Adrenal gland (tissue), 19 donors: ENCODE measurements around the gene ST8SIA5. TPM values are rescaled to one million over a fixed set of nuclear protein-coding genes. Genes with fewer than 3 reads are reported as not detected.
"Not testable (repeated sequence)": the region's sequence is repeated elsewhere in the genome, so short reads cannot be mapped to it uniquely, and the experiment has no call there.

Experiments used
- DNase-seq, 7 donors: peaks; one replicate each; pipeline ENCODE4 v3.0.0-alpha.2; 2019 to 2020
- H3K27ac ChIP-seq, 5 donors: fragments of 200-600 bp; sonication (generic) in 4 of 5; 1 replicate in 3 of 5; 2 replicates in 2 of 5; pipeline versions ENCODE4 v1.5.1 to v1.8.0; 2016 to 2020; ENCODE audit warnings: mild to moderate bottlenecking in 1 of 5
- H3K27me3 ChIP-seq: fragments of 200-600 bp; 2 replicates; pipeline ENCODE4 v1.8.0; 2021
- H3K36me3 ChIP-seq, 2 donors: fragments of 200-600 bp; replicated peaks in 1 of 2; 1 replicate in 1 of 2; 2 replicates in 1 of 2; pipeline versions ENCODE4 v1.5.1 to v1.8.0; 2018 to 2022
- H3K4me1 ChIP-seq, 2 donors: fragments of 200-600 bp; replicated peaks in 1 of 2; 1 replicate in 1 of 2; 2 replicates in 1 of 2; pipeline versions ENCODE4 v1.5.1 to v1.8.0; 2018 to 2021
- H3K4me3 ChIP-seq, 4 donors: fragments of 200-600 bp; sonication (generic) in 3 of 4; one replicate each; pipeline ENCODE4 v1.5.1; 2016 to 2018
- H3K9me3 ChIP-seq, 3 donors: fragments of 200-600 bp; sonication (generic) in 1 of 3; replicated peaks in 1 of 3; 1 replicate in 2 of 3; 2 replicates in 1 of 3; pipeline versions ENCODE4 v1.5.1 to v1.8.0; 2016 to 2021
- POLR2A ChIP-seq, 2 donors: fragments of 450-650 bp; IDR thresholded peaks; one replicate each; pipeline ENCODE4 v1.6.1; 2017; ENCODE audit warnings: antibody characterized with exemption in 2 of 2, mild to moderate bottlenecking in 2 of 2, moderate library complexity in 1 of 2
- WGBS, 4 donors: extraction: QIAGEN DNeasy Blood & Tissue Kit in 2 of 4; methylation state at CpG; one replicate each; pipeline versions ENCODE4 v1.1.5 to v1.1.7; 2013 to 2017; 5-methylcytosine and 5-hydroxymethylcytosine counted together
- intact Hi-C, 2 donors: fragments of 100-400 bp; cut with DNase I; formaldehyde crosslinking; loops; one replicate each; pipeline versions ENCODE4 v1.14.1 to v1.15.0; 2022 to 2023
- long read RNA-seq, 10 donors: library from polyadenylated mRNA in 3 of 10; unstranded in 2 of 10; stranded (forward) in 1 of 10; transcript quantifications; one replicate each; pipeline ENCODE4 v2.0.0 and lab custom pipeline, GENCODE V29; 2021 to 2026
- polyA plus RNA-seq, 3 donors: library from polyadenylated mRNA; stranded (reverse); fragments of 200-250 nt in 2 of 3; fragments of 350-450 nt in 1 of 3; fragmentation: Illumina TruSeq in 1 of 3; extraction: RNeasy Lipid Tissue Mini Kit (QIAGEN cat#74804) in 1 of 3; gene quantifications; one replicate each; pipeline ENCODE4 v1.2.3, GENCODE V29; 2013 to 2014
- total RNA-seq, 9 donors: library from RNA; depleted of rRNA in 4 of 9; stranded (reverse); fragments of >200 nt in 4 of 9; fragments of 120-200 nt in 1 of 9; fragmentation: NEBNext Ultra II Directional in 1 of 9; extraction: Animal tissue kit (Norgen Biotek cat#: 25700) in 1 of 9; gene quantifications; one replicate each; pipeline versions ENCODE4 v1.1.0 to v1.2.4, GENCODE V29; 2013 to 2023
- TF ChIP-seq, protein P1 (sequence below), 6 experiments: fragments of 450-650 bp in 4 of 6; fragments of 200-600 bp in 2 of 6; sonication (generic) in 1 of 6; IDR thresholded peaks; 1 replicate in 5 of 6; 2 replicates in 1 of 6; pipeline versions ENCODE4 v1.5.1 to v1.8.0; 2016 to 2021; ENCODE audit warnings: antibody characterized with exemption in 6 of 6, mild to moderate bottlenecking in 2 of 6, moderate library complexity in 1 of 6
- donor health status: healthy with polysubstance abuse.
- donor health status: Bipolar disorder and iron deficiency.
- donor health status: DM: yes; HTN: yes; CAD: no.
- donor health status: DM: no; HTN: no; CAD: no.
- donor health status: DM: no; HTN: no; CAD: no.
- donor health status: DM: yes; HTN: yes; CAD: no.

ST8SIA5 gene, protein sequence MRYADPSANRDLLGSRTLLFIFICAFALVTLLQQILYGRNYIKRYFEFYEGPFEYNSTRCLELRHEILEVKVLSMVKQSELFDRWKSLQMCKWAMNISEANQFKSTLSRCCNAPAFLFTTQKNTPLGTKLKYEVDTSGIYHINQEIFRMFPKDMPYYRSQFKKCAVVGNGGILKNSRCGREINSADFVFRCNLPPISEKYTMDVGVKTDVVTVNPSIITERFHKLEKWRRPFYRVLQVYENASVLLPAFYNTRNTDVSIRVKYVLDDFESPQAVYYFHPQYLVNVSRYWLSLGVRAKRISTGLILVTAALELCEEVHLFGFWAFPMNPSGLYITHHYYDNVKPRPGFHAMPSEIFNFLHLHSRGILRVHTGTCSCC
- total RNA-seq (10 to 100 TPM in 8 of 9 donors, 1 to 10 TPM in 1; 8.9 to 77.5 (median 20.0) TPM), polyA plus RNA-seq (10 to 100 TPM; 18.4 to 47.2 (median 30.2) TPM)
- long read RNA-seq, donor 1, full-length matches to known transcripts = 9 of 9 reads
- long read RNA-seq, donor 1, partial matches to known transcripts = 0 of 9 reads
- long read RNA-seq, donor 1, other reads (novel, unspliced or antisense) = 0 of 9 reads
- long read RNA-seq, donor 2, full-length matches to known transcripts = 4 of 4 reads
- long read RNA-seq, donor 2, partial matches to known transcripts = 0 of 4 reads
- long read RNA-seq, donor 2, other reads (novel, unspliced or antisense) = 0 of 4 reads
- long read RNA-seq, donor 3, full-length matches to known transcripts = 7 of 7 reads
- long read RNA-seq, donor 3, partial matches to known transcripts = 0 of 7 reads
- long read RNA-seq, donor 3, other reads (novel, unspliced or antisense) = 0 of 7 reads
- long read RNA-seq, donor 4, full-length matches to known transcripts = 7 of 10 reads
- long read RNA-seq, donor 4, partial matches to known transcripts = 0 of 10 reads
- long read RNA-seq, donor 4, other reads (novel, unspliced or antisense) = 3 of 10 reads
- long read RNA-seq, donor 5, full-length matches to known transcripts = 105 of 135 reads
- long read RNA-seq, donor 5, partial matches to known transcripts = 2 of 135 reads
- long read RNA-seq, donor 5, other reads (novel, unspliced or antisense) = 28 of 135 reads
- long read RNA-seq, donor 6, full-length matches to known transcripts = 3 of 5 reads
- long read RNA-seq, donor 6, partial matches to known transcripts = 0 of 5 reads
- long read RNA-seq, donor 6, other reads (novel, unspliced or antisense) = 2 of 5 reads
- long read RNA-seq, donor 7, partial matches to known transcripts = 6 of 8 reads
- long read RNA-seq, donor 7, other reads (novel, unspliced or antisense) = 0 of 8 reads
- long read RNA-seq, donor 8, full-length matches to known transcripts = 10 of 18 reads
- long read RNA-seq, donor 8, partial matches to known transcripts = 8 of 18 reads
- long read RNA-seq, donor 8, other reads (novel, unspliced or antisense) = 0 of 18 reads
- long read RNA-seq, donor 9, full-length matches to known transcripts = 4 of 4 reads
- long read RNA-seq, donor 9, partial matches to known transcripts = 0 of 4 reads
- long read RNA-seq, donor 9, other reads (novel, unspliced or antisense) = 0 of 4 reads
- long read RNA-seq, donor 10, full-length matches to known transcripts = 5 of 5 reads
- long read RNA-seq, donor 10, partial matches to known transcripts = 0 of 5 reads
- long read RNA-seq, donor 10, other reads (novel, unspliced or antisense) = 0 of 5 reads

DNA sequence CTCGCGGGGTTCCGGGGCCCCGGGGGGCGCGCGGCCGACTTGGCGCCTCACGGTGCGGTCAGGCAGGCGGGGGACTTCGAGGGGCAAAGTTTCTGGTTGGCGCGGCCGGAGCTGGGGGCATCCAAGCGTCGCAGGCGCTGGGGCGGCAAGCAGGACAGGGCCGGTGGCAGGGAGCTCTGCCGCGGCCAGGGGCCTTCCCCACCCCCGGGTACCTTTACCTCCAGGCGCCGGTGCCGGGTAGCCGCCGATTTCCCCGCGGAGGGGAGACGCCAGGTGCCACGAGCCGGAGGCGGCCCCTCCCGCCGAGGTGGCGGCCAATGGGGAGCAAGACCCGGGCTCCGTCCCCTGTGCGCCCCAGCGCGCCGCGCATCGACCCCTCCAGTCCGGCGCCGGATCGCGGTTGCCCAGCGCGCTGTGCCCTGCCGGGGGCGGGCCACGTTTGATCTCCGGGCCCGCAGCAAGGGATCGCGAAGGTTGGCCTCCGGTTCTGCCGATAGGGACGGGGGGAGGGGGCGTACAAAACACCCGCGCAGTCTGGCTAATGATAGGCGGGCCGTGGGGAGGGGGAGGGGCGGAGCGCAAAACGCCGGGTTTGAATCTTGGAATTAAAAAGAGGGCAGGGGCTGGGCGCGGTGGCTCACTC, at the start of gene ST8SIA5:
ST8SIA5 (minus strand) TSS at position 495 of the 643 bp plus-strand sequence. CDS start 545 bp downstream, outside the sequence.
- H3K27ac ChIP-seq = peak within 1 kb of the TSS; percentile 73 to 89 (median 89)
- H3K27me3 ChIP-seq = no peaks in the 10 kb centered on the region
- no peaks in the 10 kb centered on the region for H3K9me3 ChIP-seq
- peak in 1 of 2 donors; percentile 44 for TF ChIP-seq POLR2A (IDR thresholded peaks at IDR 0.05)
- TF ChIP-seq, protein P1, sequence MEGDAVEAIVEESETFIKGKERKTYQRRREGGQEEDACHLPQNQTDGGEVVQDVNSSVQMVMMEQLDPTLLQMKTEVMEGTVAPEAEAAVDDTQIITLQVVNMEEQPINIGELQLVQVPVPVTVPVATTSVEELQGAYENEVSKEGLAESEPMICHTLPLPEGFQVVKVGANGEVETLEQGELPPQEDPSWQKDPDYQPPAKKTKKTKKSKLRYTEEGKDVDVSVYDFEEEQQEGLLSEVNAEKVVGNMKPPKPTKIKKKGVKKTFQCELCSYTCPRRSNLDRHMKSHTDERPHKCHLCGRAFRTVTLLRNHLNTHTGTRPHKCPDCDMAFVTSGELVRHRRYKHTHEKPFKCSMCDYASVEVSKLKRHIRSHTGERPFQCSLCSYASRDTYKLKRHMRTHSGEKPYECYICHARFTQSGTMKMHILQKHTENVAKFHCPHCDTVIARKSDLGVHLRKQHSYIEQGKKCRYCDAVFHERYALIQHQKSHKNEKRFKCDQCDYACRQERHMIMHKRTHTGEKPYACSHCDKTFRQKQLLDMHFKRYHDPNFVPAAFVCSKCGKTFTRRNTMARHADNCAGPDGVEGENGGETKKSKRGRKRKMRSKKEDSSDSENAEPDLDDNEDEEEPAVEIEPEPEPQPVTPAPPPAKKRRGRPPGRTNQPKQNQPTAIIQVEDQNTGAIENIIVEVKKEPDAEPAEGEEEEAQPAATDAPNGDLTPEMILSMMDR (IDR thresholded peaks at IDR 0.05) = peak in 1 of 6 experiments; percentile 2
- peaks cover 5 to 33% of the 10 kb centered on the region in 2 donors for H3K4me1 ChIP-seq
- WGBS, 4 donors = 1 to 7% (median 1%) methylated on average over 11 to 74 of the region's 74 CpGs
- DNase-seq = peak; percentile 57 to 78 (median 69)
- intact Hi-C loops = loop anchor here in 1 of 2 donors (10.0 kb wide), 2 partner anchors 52 to 82 kb away; no protein-coding TSS in a partner anchor
- H3K36me3 ChIP-seq = no peaks in the 10 kb centered on the region
- peak within 1 kb of the TSS in 3 of 4 donors; percentile 22 to 71 (median 48) for H3K4me3 ChIP-seq

DNA sequence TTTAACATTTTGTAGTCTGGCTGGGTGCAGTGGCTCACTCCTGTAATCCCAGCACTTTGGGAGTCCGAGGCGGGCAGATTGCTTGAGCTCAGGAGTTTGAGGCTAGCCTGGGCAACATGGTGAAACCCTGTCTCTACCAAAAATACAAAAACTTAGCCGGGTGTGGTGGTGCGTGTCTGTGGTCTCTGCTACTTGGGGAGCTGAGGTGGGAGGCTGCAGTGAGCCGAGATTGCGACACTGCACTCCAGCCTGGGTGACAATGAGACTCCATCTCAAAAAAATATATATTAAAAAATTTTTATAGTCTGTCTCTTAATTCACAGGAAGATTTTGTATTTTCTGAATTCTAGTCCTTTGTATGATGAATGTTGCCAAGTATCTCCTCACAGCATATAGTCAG, 39.1 kb upstream of the ST8SIA5 start:
- 90 to 98% (median 96%) methylated on average over 6 of the region's 6 CpGs for WGBS, 4 donors
- H3K4me3 ChIP-seq, H3K27me3 ChIP-seq, H3K9me3 ChIP-seq, H3K27ac ChIP-seq, DNase-seq, H3K36me3 ChIP-seq, intact Hi-C loops, H3K4me1 ChIP-seq: not testable (repeated sequence)

DNA sequence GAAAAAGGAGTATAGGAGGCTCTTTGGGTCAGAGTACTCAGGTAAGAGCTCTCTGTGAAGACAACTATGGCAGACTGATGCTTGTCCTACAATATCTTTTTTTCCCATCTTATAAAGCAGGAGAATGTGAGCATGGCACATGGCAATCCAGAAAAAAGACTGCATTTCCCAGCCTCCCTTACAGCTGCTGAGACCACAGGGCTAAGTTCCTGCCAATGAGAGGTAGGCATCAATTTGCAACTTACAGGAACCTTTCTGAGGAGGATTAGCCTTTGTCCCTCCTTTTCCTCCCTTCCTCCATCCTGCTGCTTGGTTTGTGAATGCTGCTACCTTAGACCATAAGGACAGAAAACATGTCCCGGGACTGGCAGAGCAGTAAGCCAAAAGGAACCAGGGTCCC, 37.8 kb upstream of the ST8SIA5 start:
- WGBS, 4 donors = 85 to 100% (median 94%) methylated on average over 1 of the region's 1 CpG
- H3K4me1 ChIP-seq = no peaks in the 10 kb centered on the region
- H3K27ac ChIP-seq = no peak overlapping the region
- intact Hi-C loops = no loop called here
- no peak overlapping the region for H3K4me3 ChIP-seq
- TF ChIP-seq, protein P1 (IDR thresholded peaks at IDR 0.05) = no peak
- no peak for TF ChIP-seq POLR2A (IDR thresholded peaks at IDR 0.05)
- H3K27me3 ChIP-seq = no peaks in the 10 kb centered on the region
- no peaks in the 10 kb centered on the region for H3K36me3 ChIP-seq
- no peaks in the 10 kb centered on the region for H3K9me3 ChIP-seq
- DNase-seq = no peak
